Keratinocyte (primary cell): ENCODE data around the gene RPUSD3. TPM values are rescaled to one million over a fixed set of nuclear protein-coding genes. Genes with fewer than 3 reads are reported as not detected.

Source experiments
- DNase-seq: peaks from one replicate; pipeline ENCODE4 v3.0.0-alpha.2; 2011; ENCODE audit warnings: low read depth, missing footprints, low spot score
- FAIRE-seq: peaks from 2 replicates; lab custom pipeline; 2011; peaks lifted over from hg19 to GRCh38; lab: Jason Lieb, UNC
- H2AFZ ChIP-seq: 2 replicates; pipeline ENCODE4 v1.6.0; 2012; ENCODE audit warnings: low read length, control low read depth, inconsistent platforms; ENCODE audit not compliant: control insufficient read depth
- H3K27ac ChIP-seq: 2 replicates; pipeline ENCODE4 v1.5.1; 2011; ENCODE audit warnings: low read length; ENCODE audit not compliant: control insufficient read depth, insufficient read depth
- H3K27me3 ChIP-seq: 3 replicates; pipeline ENCODE4 v1.6.0; 2011; ENCODE audit warnings: low read length; ENCODE audit not compliant: control insufficient read depth, insufficient read depth; ENCODE audit errors: extremely low read depth
- H3K36me3 ChIP-seq, 2 experiments: 2 replicates in 1 of 2; 3 replicates in 1 of 2; pipeline ENCODE4 v1.5.1; 2011; ENCODE audit warnings: low read length in 2 of 2, mild to moderate bottlenecking in 1 of 2; ENCODE audit not compliant: control insufficient read depth in 2 of 2, insufficient read depth in 2 of 2; ENCODE audit errors: extremely low read depth in 1 of 2
- H3K4me1 ChIP-seq: 3 replicates; pipeline ENCODE4 v1.5.1; 2011; ENCODE audit warnings: low read length; ENCODE audit not compliant: control insufficient read depth, insufficient read depth; ENCODE audit errors: extremely low read depth
- H3K4me2 ChIP-seq: 3 replicates; pipeline ENCODE4 v1.6.0; 2011; ENCODE audit warnings: low read depth, low read length; ENCODE audit not compliant: control insufficient read depth, insufficient read depth; ENCODE audit errors: extremely low read depth
- H3K4me3 ChIP-seq, 3 experiments: fragments of 200-600 bp in 1 of 3; sonication (generic) in 1 of 3; 2 replicates in 2 of 3; 3 replicates in 1 of 3; pipeline ENCODE4 v1.5.1; 2011 to 2016; ENCODE audit warnings: low read length in 3 of 3, mild to moderate bottlenecking in 3 of 3, control low read depth in 2 of 3, inconsistent platforms in 1 of 3, low read depth in 1 of 3, mixed read lengths in 1 of 3, mixed run types in 1 of 3, moderate library complexity in 1 of 3; ENCODE audit not compliant: control insufficient read depth in 2 of 3, insufficient read depth in 2 of 3; ENCODE audit errors: extremely low read depth in 1 of 3
- H3K79me2 ChIP-seq: 2 replicates; pipeline ENCODE4 v1.6.0; 2012; ENCODE audit warnings: low read length; ENCODE audit not compliant: control insufficient read depth, insufficient read depth
- H3K9ac ChIP-seq: 3 replicates; pipeline ENCODE4 v1.6.0; 2011; ENCODE audit warnings: low read length; ENCODE audit not compliant: control insufficient read depth, insufficient read depth; ENCODE audit errors: extremely low read depth
- H3K9me1 ChIP-seq: 3 replicates; pipeline ENCODE4 v1.6.0; 2011; ENCODE audit warnings: low read length; ENCODE audit not compliant: control insufficient read depth, insufficient read depth; ENCODE audit errors: extremely low read depth
- H3K9me3 ChIP-seq: 2 replicates; pipeline ENCODE4 v1.5.1; 2012; ENCODE audit warnings: low read depth, low read length; ENCODE audit not compliant: control insufficient read depth
- H4K20me1 ChIP-seq: 3 replicates; pipeline ENCODE4 v1.6.0; 2011; ENCODE audit warnings: low read length; ENCODE audit not compliant: control insufficient read depth, insufficient read depth; ENCODE audit errors: extremely low read depth
- EZH2 ChIP-seq: IDR thresholded peaks from one replicate; pipeline ENCODE4 v1.6.1; 2012; ENCODE audit warnings: inconsistent platforms, mild to moderate bottlenecking, low read length, moderate library complexity
- dilution Hi-C: fragments of 300-500 bp; cut with MboI; formaldehyde crosslinking; loops from one replicate; pipeline ENCODE4 v1.7.0; 2020; ENCODE audit warnings: low sequenced_read_pairs; ENCODE audit not compliant: extremely low pct_ligation_motif_present
- polyA plus RNA-seq, 5 experiments: library from polyadenylated mRNA; depleted of rRNA in 3 of 5; stranded (reverse) in 3 of 5; stranded (forward) in 1 of 5; unstranded in 1 of 5; fragments of >200 nt; gene quantifications; 1 replicate in 1 of 5; 2 replicates in 3 of 5; 3 replicates in 1 of 5; pipeline versions ENCODE4 v1.2.1 to v1.2.3, GENCODE V29; 2011 to 2012; ENCODE audit warnings: missing spikeins in 2 of 5, low read depth in 1 of 5, low replicate concordance in 1 of 5
- TF ChIP-seq, protein P1 (sequence below), 3 experiments: IDR thresholded peaks in 1 of 3; conservative IDR thresholded peaks in 1 of 3; optimal IDR thresholded peaks in 1 of 3; 2 replicates in 2 of 3; 3 replicates in 1 of 3; pipeline versions ENCODE3 to v1.5.1; 2011; ENCODE audit warnings: low read length in 3 of 3, mild to moderate bottlenecking in 3 of 3, moderate library complexity in 2 of 3, control low read depth in 1 of 3, inconsistent platforms in 1 of 3; ENCODE audit not compliant: insufficient read depth in 2 of 3; ENCODE audit errors: extremely low read depth in 1 of 3

The RPUSD3 gene
- polyA plus RNA-seq, 1 donor (not counting 4 experiments of a cell fraction or from before 2014, with no cell fraction given): 31.5 TPM

DNA sequence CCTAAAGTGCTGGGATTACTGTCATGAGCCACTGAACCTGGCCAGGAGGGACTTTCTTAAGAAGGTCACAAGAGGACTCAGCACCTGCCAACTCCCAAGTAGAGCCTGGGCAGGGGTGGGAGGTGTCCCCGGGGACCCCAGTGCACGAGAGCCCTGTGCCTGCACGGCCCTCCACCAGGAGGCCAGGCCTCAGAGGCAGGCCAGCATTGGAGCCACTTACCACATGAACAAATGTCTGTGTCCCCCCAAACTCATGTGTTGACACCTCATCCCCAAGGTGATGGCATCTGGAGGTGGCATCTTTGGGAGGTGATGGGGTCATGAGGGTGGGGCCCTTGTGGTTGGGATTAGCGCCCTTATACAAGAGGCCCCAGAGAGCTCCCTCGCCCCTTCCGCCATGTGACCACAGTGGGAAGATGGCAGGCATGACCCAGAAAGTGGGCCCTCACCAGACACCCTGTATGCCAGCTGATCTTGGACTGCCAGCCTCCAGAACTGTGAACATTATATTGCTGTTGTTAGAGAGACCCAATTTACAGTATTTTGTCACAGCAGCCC is 3.2 kb upstream of the RPUSD3 start:
- no peak overlapping the region for H3K27ac ChIP-seq
- H3K9me1 ChIP-seq: no peaks in the 10 kb centered on the region
- FAIRE-seq (no peak), DNase-seq (no peak)
- no peaks in the 10 kb centered on the region for H3K79me2 ChIP-seq
- no peak overlapping the region for H2AFZ ChIP-seq
- H3K4me1 ChIP-seq: peaks cover 5% of the 10 kb centered on the region
- no peak overlapping the region for H3K4me3 ChIP-seq
- dilution Hi-C loops: no loop called here
- H3K4me2 ChIP-seq: no peak overlapping the region
- no peak for TF ChIP-seq EZH2
- TF ChIP-seq, protein P1, sequence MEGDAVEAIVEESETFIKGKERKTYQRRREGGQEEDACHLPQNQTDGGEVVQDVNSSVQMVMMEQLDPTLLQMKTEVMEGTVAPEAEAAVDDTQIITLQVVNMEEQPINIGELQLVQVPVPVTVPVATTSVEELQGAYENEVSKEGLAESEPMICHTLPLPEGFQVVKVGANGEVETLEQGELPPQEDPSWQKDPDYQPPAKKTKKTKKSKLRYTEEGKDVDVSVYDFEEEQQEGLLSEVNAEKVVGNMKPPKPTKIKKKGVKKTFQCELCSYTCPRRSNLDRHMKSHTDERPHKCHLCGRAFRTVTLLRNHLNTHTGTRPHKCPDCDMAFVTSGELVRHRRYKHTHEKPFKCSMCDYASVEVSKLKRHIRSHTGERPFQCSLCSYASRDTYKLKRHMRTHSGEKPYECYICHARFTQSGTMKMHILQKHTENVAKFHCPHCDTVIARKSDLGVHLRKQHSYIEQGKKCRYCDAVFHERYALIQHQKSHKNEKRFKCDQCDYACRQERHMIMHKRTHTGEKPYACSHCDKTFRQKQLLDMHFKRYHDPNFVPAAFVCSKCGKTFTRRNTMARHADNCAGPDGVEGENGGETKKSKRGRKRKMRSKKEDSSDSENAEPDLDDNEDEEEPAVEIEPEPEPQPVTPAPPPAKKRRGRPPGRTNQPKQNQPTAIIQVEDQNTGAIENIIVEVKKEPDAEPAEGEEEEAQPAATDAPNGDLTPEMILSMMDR (optimal IDR thresholded peaks at IDR 0.05 in 1 of 3, IDR thresholded peaks at IDR 0.05 in 1 of 3, conservative IDR thresholded peaks at IDR 0.05 in 1 of 3; ENCODE audit: extremely low read depth in 1 of 3, insufficient read depth in 2 of 3, low read length in 3 of 3): no peak
- H4K20me1 ChIP-seq: no peaks in the 10 kb centered on the region
- peaks cover 0 to 2% of the 10 kb centered on the region in 2 experiments for H3K36me3 ChIP-seq
- H3K9ac ChIP-seq: no peak overlapping the region
- H3K27me3 ChIP-seq: no peaks in the 10 kb centered on the region
- H3K9me3 ChIP-seq: no peaks in the 10 kb centered on the region

DNA sequence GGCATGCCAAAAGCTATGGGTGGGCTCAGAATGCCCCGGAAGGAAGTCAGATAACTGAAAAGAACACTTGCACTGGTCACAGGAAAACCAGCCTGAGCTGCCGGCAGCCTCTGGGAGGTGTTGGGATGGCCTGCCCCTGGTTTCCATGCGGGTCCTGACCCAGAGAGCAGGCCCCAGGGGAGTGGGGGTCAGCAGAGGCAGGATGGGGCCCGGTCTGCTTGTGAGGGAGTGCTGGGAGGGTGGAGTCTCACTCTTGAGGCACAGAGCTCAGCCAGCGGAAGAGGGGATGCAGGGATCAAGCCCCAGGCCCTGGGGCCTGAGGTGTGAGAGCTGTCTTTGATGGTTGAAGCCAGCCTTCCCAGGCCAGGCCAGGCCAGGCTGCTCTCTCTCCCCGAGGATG is 2.4 kb upstream of the RPUSD3 start:
- TF ChIP-seq, protein P1 (optimal IDR thresholded peaks at IDR 0.05 in 1 of 3, IDR thresholded peaks at IDR 0.05 in 1 of 3, conservative IDR thresholded peaks at IDR 0.05 in 1 of 3; ENCODE audit: extremely low read depth in 1 of 3, insufficient read depth in 2 of 3, low read length in 3 of 3): no peak
- TF ChIP-seq EZH2: no peak
- Histone ChIP-seq H3K9me3 (no peaks in the 10 kb centered on the region), H4K20me1 (no peaks in the 10 kb centered on the region), H3K4me2 (no peak overlapping the region), H3K9ac (no peak overlapping the region), H3K79me2 (no peaks in the 10 kb centered on the region), H3K36me3 (peaks cover 4 to 6% of the 10 kb centered on the region in 2 experiments), H3K4me3 (no peak overlapping the region), H3K27me3 (no peaks in the 10 kb centered on the region), H2AFZ (no peak overlapping the region), H3K9me1 (no peaks in the 10 kb centered on the region), H3K27ac (no peak overlapping the region), H3K4me1 (peaks cover 5% of the 10 kb centered on the region)
- FAIRE-seq (no peak), DNase-seq (no peak)
- dilution Hi-C loops: no loop called here
